Esophagus muscularis mucosa (tissue), 4 donors: ENCODE measurements around the gene INSIG1. TPM values are rescaled to one million over a fixed set of nuclear protein-coding genes. Genes with fewer than 3 reads are reported as not detected.

Experiments
- DNase-seq: peaks from one replicate; pipeline ENCODE4 v3.0.0-alpha.2; 2017; ENCODE audit errors: extremely low spot score
- H3K27ac ChIP-seq, 4 donors: fragments of 200-600 bp; sonication (generic); replicated peaks in 1 of 4; 1 replicate in 3 of 4; 2 replicates in 1 of 4; pipeline ENCODE4 v1.5.1; 2016 to 2019; ENCODE audit warnings: mild to moderate bottlenecking in 1 of 4
- H3K27me3 ChIP-seq, 4 donors: fragments of 200-600 bp; sonication (generic); one replicate each; pipeline versions ENCODE4 v1.5.1 to v1.6.0; 2016 to 2019
- H3K36me3 ChIP-seq, 4 donors: fragments of 200-600 bp; sonication (generic); one replicate each; pipeline ENCODE4 v1.5.1; 2016 to 2019
- H3K4me1 ChIP-seq, 4 donors: fragments of 200-600 bp; sonication (generic); one replicate each; pipeline ENCODE4 v1.5.1; 2016 to 2019
- H3K4me3 ChIP-seq, 4 donors: fragments of 200-600 bp; sonication (generic); 1 replicate in 2 of 4; 2 replicates in 2 of 4; pipeline ENCODE4 v1.5.1; 2016 to 2019; ENCODE audit warnings: mild to moderate bottlenecking in 4 of 4, moderate library complexity in 1 of 4
- H3K9me3 ChIP-seq, 4 donors: fragments of 200-600 bp; sonication (generic); 1 replicate in 3 of 4; 2 replicates in 1 of 4; pipeline ENCODE4 v1.5.1; 2016 to 2019
- CTCF ChIP-seq, 3 experiments: fragments of 200-600 bp in 2 of 3; fragments of 450-650 bp in 1 of 3; sonication (generic) in 2 of 3; IDR thresholded peaks; one replicate each; pipeline ENCODE4 v1.5.1; 2017 to 2019; ENCODE audit warnings: antibody characterized with exemption in 3 of 3, mild to moderate bottlenecking in 2 of 3, moderate library complexity in 1 of 3
- EP300 ChIP-seq: sonication (generic); formaldehyde crosslinking; IDR thresholded peaks from one replicate; pipeline ENCODE4 v1.6.1; 2017; ENCODE audit warnings: antibody characterized with exemption
- POLR2A ChIP-seq: fragments of 450-650 bp; IDR thresholded peaks from one replicate; pipeline ENCODE4 v1.6.1; 2017; ENCODE audit warnings: antibody characterized with exemption, moderate library complexity, mild to moderate bottlenecking, low read depth
- POLR2AphosphoS5 ChIP-seq, 2 donors: sonication (generic); formaldehyde crosslinking; IDR thresholded peaks; one replicate each; pipeline ENCODE4 v1.6.1; 2017; ENCODE audit warnings: antibody characterized with exemption in 2 of 2
- WGBS: methylation state at CpG from one replicate; pipeline ENCODE4 v1.1.5; 2018; 5-methylcytosine and 5-hydroxymethylcytosine counted together
- intact Hi-C: fragments of 100-400 bp; cut with DNase I; formaldehyde crosslinking; loops from one replicate; pipeline ENCODE4 v1.15.1; 2023
- total RNA-seq, 4 donors: library from RNA; depleted of rRNA; stranded (reverse); fragments of >200 nt; gene quantifications; one replicate each; pipeline versions ENCODE4 v1.1.0 to v1.2.1, GENCODE V29; 2016

INSIG1 gene
- total RNA-seq, 4 donors from 2014 or later: 25.3 to 63.5 (median 37.7) TPM

GRCh38 chr7:155256081-155256760 is 41.5 kb upstream of the INSIG1 start:
- Histone ChIP-seq H3K27me3 (peaks cover 0 to 41% (median 0%) of the 10 kb centered on the region in 4 donors), H3K4me3 (no peak overlapping the region), H3K36me3 (no peaks in the 10 kb centered on the region), H3K4me1 (peaks cover 6 to 18% (median 17%) of the 10 kb centered on the region in 4 donors), H3K27ac (no peak overlapping the region), H3K9me3 (no peaks in the 10 kb centered on the region)
- intact Hi-C loops: no loop called here
- 87% methylated on average over 17 of the region's 18 CpGs for WGBS
- DNase-seq: no peak
- TF ChIP-seq EP300 (no peak), CTCF (IDR thresholded peaks at IDR 0.05) (no peak), POLR2A (no peak), POLR2AphosphoS5 (IDR thresholded peaks at IDR 0.05) (no peak)

- 75% methylated on average over 8 of the region's 8 CpGs for WGBS
- H3K9me3 ChIP-seq: no peaks in the 10 kb centered on the region
- peak overlapping the region in 3 of 4 donors; percentile 61 to 75 (median 73) for H3K27ac ChIP-seq
- intact Hi-C loops: no loop called here
- peaks cover 6 to 18% (median 17%) of the 10 kb centered on the region in 4 donors for H3K4me1 ChIP-seq
- no peak for DNase-seq
- TF ChIP-seq POLR2AphosphoS5 (IDR thresholded peaks at IDR 0.05) (no peak), CTCF (IDR thresholded peaks at IDR 0.05) (no peak), POLR2A (no peak), EP300 (no peak)
- peaks cover 0 to 34% (median 0%) of the 10 kb centered on the region in 4 donors for H3K27me3 ChIP-seq
- H3K4me3 ChIP-seq: no peak overlapping the region
- no peaks in the 10 kb centered on the region for H3K36me3 ChIP-seq
Observed at GRCh38 chr7:155256761-155257481, 40.8 kb upstream of the INSIG1 start.

GRCh38 chr7:155257482-155258225 is 40.0 kb upstream of the INSIG1 start:
- WGBS: 58% methylated on average over 19 of the region's 30 CpGs
- DNase-seq: no peak
- peak overlapping the region; percentile 61 to 78 (median 74) for H3K27ac ChIP-seq
- intact Hi-C loops: no loop called here
- peak overlapping the region in 3 of 4 donors; percentile 10 to 17 (median 11) for H3K4me3 ChIP-seq
- no peaks in the 10 kb centered on the region for H3K36me3 ChIP-seq
- no peaks in the 10 kb centered on the region for H3K9me3 ChIP-seq
- peaks cover 0 to 28% (median 0%) of the 10 kb centered on the region in 4 donors for H3K27me3 ChIP-seq
- no peak for TF ChIP-seq EP300
- peak; percentile 50 to 66 for TF ChIP-seq POLR2AphosphoS5 (IDR thresholded peaks at IDR 0.05)
- TF ChIP-seq POLR2A: no peak
- no peak for TF ChIP-seq CTCF (IDR thresholded peaks at IDR 0.05)
- H3K4me1 ChIP-seq: peaks cover 6 to 18% (median 17%) of the 10 kb centered on the region in 4 donors

GRCh38 chr7:155258226-155258560 is 39.5 kb upstream of the INSIG1 start:
- Histone ChIP-seq H3K4me3 (peak overlapping the region in 2 of 4 donors; percentile 10 to 11), H3K27me3 (peaks cover 0 to 28% (median 0%) of the 10 kb centered on the region in 4 donors), H3K36me3 (no peaks in the 10 kb centered on the region), H3K27ac (peak overlapping the region; percentile 61 to 78 (median 74)), H3K9me3 (no peaks in the 10 kb centered on the region), H3K4me1 (peaks cover 6 to 18% (median 17%) of the 10 kb centered on the region in 4 donors)
- no peak for DNase-seq
- intact Hi-C loops: no loop called here
- 52% methylated on average over 3 of the region's 3 CpGs for WGBS
- TF ChIP-seq POLR2AphosphoS5 (IDR thresholded peaks at IDR 0.05) (no peak), POLR2A (no peak), EP300 (no peak), CTCF (IDR thresholded peaks at IDR 0.05) (no peak)
